CD14-positive monocyte (primary cell): ENCODE data around the gene C12orf75. TPM values are rescaled to one million over a fixed set of nuclear protein-coding genes. Genes with fewer than 3 reads are reported as not detected.
"Not testable (repeated sequence)": the region's sequence is repeated elsewhere in the genome, so short reads cannot be mapped to it uniquely, and the experiment has no call there.

Experiments
- DNase-seq, 3 donors: peaks; one replicate each; pipeline ENCODE4 v3.0.0-alpha.2; 2011 to 2022
- H2AFZ ChIP-seq: 2 replicates; pipeline ENCODE4 v1.6.0; 2012; ENCODE audit warnings: mild to moderate bottlenecking, low read depth, low read length, inconsistent platforms; ENCODE audit not compliant: insufficient read depth, poor library complexity, severe bottlenecking
- H3K27ac ChIP-seq, 2 donors: 1 replicate in 1 of 2; 2 replicates in 1 of 2; pipeline ENCODE4 v1.5.1; 2012 to 2013; ENCODE audit warnings: low read length in 2 of 2, control low read depth in 1 of 2, inconsistent platforms in 1 of 2, low read depth in 1 of 2, mild to moderate bottlenecking in 1 of 2
- H3K27me3 ChIP-seq, 2 donors: one replicate each; pipeline versions ENCODE4 v1.6.0 to v1.6.1; 2011 to 2013; ENCODE audit warnings: low read length in 2 of 2; ENCODE audit not compliant: control insufficient read depth in 2 of 2, insufficient read depth in 2 of 2
- H3K36me3 ChIP-seq, 2 donors: replicated peaks in 1 of 2; 1 replicate in 1 of 2; 2 replicates in 1 of 2; pipeline versions ENCODE4 v1.5.1 to v1.6.1; 2012 to 2013; ENCODE audit warnings: low read length in 2 of 2, control low read depth in 1 of 2, inconsistent platforms in 1 of 2, mild to moderate bottlenecking in 1 of 2; ENCODE audit not compliant: insufficient read depth in 2 of 2, control insufficient read depth in 1 of 2
- H3K4me1 ChIP-seq, 2 donors: 1 replicate in 1 of 2; 2 replicates in 1 of 2; pipeline versions ENCODE4 v1.5.1 to v1.6.1; 2012 to 2013; ENCODE audit warnings: low read length in 2 of 2, control low read depth in 1 of 2, inconsistent platforms in 1 of 2, mild to moderate bottlenecking in 1 of 2, moderate library complexity in 1 of 2; ENCODE audit not compliant: insufficient read depth in 2 of 2, control insufficient read depth in 1 of 2
- H3K4me2 ChIP-seq: replicated peaks from 2 replicates; pipeline ENCODE3; 2012; ENCODE audit warnings: low read length, moderate library complexity, mild to moderate bottlenecking; ENCODE audit not compliant: poor library complexity, severe bottlenecking; ENCODE audit errors: extremely low read depth
- H3K4me3 ChIP-seq, 3 experiments: fragments of 200-600 bp in 1 of 3; sonication (generic) in 1 of 3; replicated peaks in 1 of 3; 1 replicate in 2 of 3; 2 replicates in 1 of 3; pipeline ENCODE4 v1.5.1; 2011 to 2013; ENCODE audit warnings: low read length in 3 of 3, mild to moderate bottlenecking in 3 of 3, control low read depth in 2 of 3, low read depth in 2 of 3, inconsistent platforms in 1 of 3, moderate library complexity in 1 of 3
- H3K79me2 ChIP-seq: 2 replicates; pipeline ENCODE4 v1.6.0; 2012; ENCODE audit warnings: mild to moderate bottlenecking, control low read depth, inconsistent platforms, low read length, moderate library complexity; ENCODE audit not compliant: insufficient read depth
- H3K9ac ChIP-seq: 2 replicates; pipeline ENCODE4 v1.6.0; 2017; ENCODE audit warnings: low read length, mild to moderate bottlenecking; ENCODE audit not compliant: insufficient read depth, poor library complexity, severe bottlenecking
- H3K9me3 ChIP-seq, 2 donors: replicated peaks in 1 of 2; 1 replicate in 1 of 2; 2 replicates in 1 of 2; pipeline versions ENCODE4 v1.5.1 to v1.6.1; 2012 to 2013; ENCODE audit warnings: low read length in 2 of 2, control low read depth in 1 of 2; ENCODE audit not compliant: control insufficient read depth in 1 of 2, insufficient read depth in 1 of 2
- H4K20me1 ChIP-seq: 2 replicates; pipeline ENCODE4 v1.6.0; 2012; ENCODE audit warnings: mild to moderate bottlenecking, low read length, control low read depth, moderate library complexity; ENCODE audit not compliant: insufficient read depth
- H3K27ac Mint-ChIP-seq, 7 donors: one replicate each; pipeline ENCODE4 v1.8.0; 2020; ENCODE audit warnings: mild to moderate bottlenecking in 7 of 7, mixed read lengths in 7 of 7, moderate library complexity in 6 of 7, inconsistent platforms in 2 of 7
- H3K27me3 Mint-ChIP-seq, 3 donors: one replicate each; pipeline ENCODE4 v1.8.0; 2021 to 2022; ENCODE audit warnings: low read depth in 3 of 3, mild to moderate bottlenecking in 3 of 3, mixed read lengths in 3 of 3, moderate library complexity in 3 of 3, inconsistent platforms in 1 of 3
- H3K36me3 Mint-ChIP-seq, 2 donors: one replicate each; pipeline ENCODE4 v1.8.0; 2020; ENCODE audit warnings: mixed read lengths in 2 of 2, inconsistent platforms in 1 of 2, mild to moderate bottlenecking in 1 of 2
- H3K4me1 Mint-ChIP-seq: one replicate; pipeline ENCODE4 v1.8.0; 2020; ENCODE audit warnings: mild to moderate bottlenecking, mixed read lengths
- H3K4me3 Mint-ChIP-seq, 2 donors: one replicate each; pipeline ENCODE4 v1.8.0; 2020; ENCODE audit warnings: mild to moderate bottlenecking in 2 of 2, mixed read lengths in 2 of 2, moderate library complexity in 1 of 2
- H3K9me3 Mint-ChIP-seq, 7 donors: one replicate each; pipeline ENCODE4 v1.8.0; 2020 to 2022; ENCODE audit warnings: mixed read lengths in 7 of 7, mild to moderate bottlenecking in 6 of 7, moderate library complexity in 6 of 7, inconsistent platforms in 2 of 7
- WGBS: methylation state at CpG from one replicate; pipeline ENCODE4 v1.1.5; 2013; ENCODE audit warnings: missing lambda C conversion rate; ENCODE audit not compliant: insufficient coverage; 5-methylcytosine and 5-hydroxymethylcytosine counted together
- intact Hi-C, 2 donors: fragments of 100-400 bp; cut with micrococcal nuclease; formaldehyde crosslinking; loops; one replicate each; pipeline versions ENCODE4 v1.15.0 to v1.15.1; 2023
- polyA plus RNA-seq, 3 donors: library from polyadenylated mRNA; depleted of rRNA in 1 of 3; unstranded in 2 of 3; stranded (reverse) in 1 of 3; fragments of 300-500 nt in 2 of 3; fragments of >200 nt in 1 of 3; fragmentation: Illumina TruSeq in 2 of 3; gene quantifications; 1 replicate in 2 of 3; 2 replicates in 1 of 3; pipeline ENCODE4 v1.2.3, GENCODE V29; 2012 to 2021
- TF ChIP-seq, protein P1 (sequence below): fragments of 200-600 bp; IDR thresholded peaks from one replicate; pipeline ENCODE4 v1.8.0; 2022; ENCODE audit warnings: antibody characterized with exemption, mild to moderate bottlenecking

The C12orf75 gene
- polyA plus RNA-seq, 3 donors = 0.45 to 0.73 (median 0.73) TPM

DNA sequence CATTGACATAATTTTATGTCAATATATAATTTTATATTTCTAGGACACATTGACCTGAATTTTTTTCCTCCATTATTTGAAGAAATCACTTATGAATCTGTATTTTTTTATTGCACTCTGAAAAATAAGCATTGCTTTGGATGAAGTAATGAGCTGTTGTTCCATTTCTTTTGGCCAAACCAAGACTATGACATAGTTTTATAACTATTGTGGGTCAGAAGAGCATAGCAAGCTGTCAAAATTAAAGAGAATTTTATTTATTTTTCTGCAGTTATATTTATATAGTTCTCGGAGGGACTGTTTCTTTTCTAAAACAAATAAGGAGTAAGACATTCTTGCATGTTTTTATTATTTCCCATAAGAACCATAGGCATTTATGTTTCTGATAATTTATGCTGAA lies 8.5 kb downstream of the C12orf75 start:
- Mint-ChIP-seq H3K27me3 (no peaks in the 10 kb centered on the region), H3K4me3 (no peak overlapping the region), H3K4me1 (peaks cover 22% of the 10 kb centered on the region), H3K27ac (no peak overlapping the region), H3K36me3 (peaks cover 0 to 8% of the 10 kb centered on the region in 2 donors), H3K9me3 (peaks cover 7 to 22% (median 13%) of the 10 kb centered on the region in 7 donors)
- H3K4me1 ChIP-seq = peaks cover 19 to 28% of the 10 kb centered on the region in 2 donors
- no peak overlapping the region for H3K9ac ChIP-seq
- H3K27ac ChIP-seq = no peak overlapping the region
- TF ChIP-seq, protein P1, sequence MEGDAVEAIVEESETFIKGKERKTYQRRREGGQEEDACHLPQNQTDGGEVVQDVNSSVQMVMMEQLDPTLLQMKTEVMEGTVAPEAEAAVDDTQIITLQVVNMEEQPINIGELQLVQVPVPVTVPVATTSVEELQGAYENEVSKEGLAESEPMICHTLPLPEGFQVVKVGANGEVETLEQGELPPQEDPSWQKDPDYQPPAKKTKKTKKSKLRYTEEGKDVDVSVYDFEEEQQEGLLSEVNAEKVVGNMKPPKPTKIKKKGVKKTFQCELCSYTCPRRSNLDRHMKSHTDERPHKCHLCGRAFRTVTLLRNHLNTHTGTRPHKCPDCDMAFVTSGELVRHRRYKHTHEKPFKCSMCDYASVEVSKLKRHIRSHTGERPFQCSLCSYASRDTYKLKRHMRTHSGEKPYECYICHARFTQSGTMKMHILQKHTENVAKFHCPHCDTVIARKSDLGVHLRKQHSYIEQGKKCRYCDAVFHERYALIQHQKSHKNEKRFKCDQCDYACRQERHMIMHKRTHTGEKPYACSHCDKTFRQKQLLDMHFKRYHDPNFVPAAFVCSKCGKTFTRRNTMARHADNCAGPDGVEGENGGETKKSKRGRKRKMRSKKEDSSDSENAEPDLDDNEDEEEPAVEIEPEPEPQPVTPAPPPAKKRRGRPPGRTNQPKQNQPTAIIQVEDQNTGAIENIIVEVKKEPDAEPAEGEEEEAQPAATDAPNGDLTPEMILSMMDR = no peak
- no peak overlapping the region for H3K4me3 ChIP-seq
- no peak for DNase-seq
- H2AFZ ChIP-seq = no peak overlapping the region
- H3K9me3 ChIP-seq = peaks cover 0 to 11% of the 10 kb centered on the region in 2 donors
- peaks cover 6% of the 10 kb centered on the region for H3K79me2 ChIP-seq
- H4K20me1 ChIP-seq = no peaks in the 10 kb centered on the region
- intact Hi-C loops = no loop called here
- H3K27me3 ChIP-seq = no peaks in the 10 kb centered on the region
- no peaks in the 10 kb centered on the region for H3K36me3 ChIP-seq
- WGBS = no CpG with 5 or more reads among the region's 1 CpG
- no peak overlapping the region for H3K4me2 ChIP-seq

DNA sequence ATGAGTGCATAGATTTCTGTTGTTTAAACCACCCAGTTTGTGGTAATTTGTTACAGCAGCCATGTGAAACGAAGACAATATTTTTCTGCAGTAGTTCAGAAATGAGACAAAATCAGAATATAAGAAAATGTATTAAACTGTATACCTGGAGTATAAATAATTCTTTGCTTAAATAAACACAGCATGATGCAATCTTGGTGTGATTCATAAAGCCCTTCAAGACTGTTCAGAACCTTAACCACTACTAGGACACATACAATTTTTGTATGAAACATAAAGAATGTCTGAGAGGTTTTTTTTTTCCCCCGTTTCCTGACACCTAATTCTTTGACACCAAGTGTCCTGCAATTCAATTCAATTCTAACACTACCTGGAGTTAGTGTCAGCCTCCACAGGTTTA lies 10.5 kb downstream of the C12orf75 start:
- intact Hi-C loops = no loop called here
- Histone ChIP-seq H3K27ac (no peak overlapping the region), H3K36me3 (no peaks in the 10 kb centered on the region), H3K4me2 (no peak overlapping the region), H2AFZ (no peak overlapping the region), H3K9ac (no peak overlapping the region), H3K27me3 (no peaks in the 10 kb centered on the region), H3K4me3 (no peak overlapping the region), H3K9me3 (peaks cover 0 to 11% of the 10 kb centered on the region in 2 donors), H3K4me1 (peaks cover 11 to 18% of the 10 kb centered on the region in 2 donors), H4K20me1 (no peaks in the 10 kb centered on the region), H3K79me2 (peaks cover 5% of the 10 kb centered on the region)
- Mint-ChIP-seq H3K27ac (no peak overlapping the region), H3K4me1 (peaks cover 15% of the 10 kb centered on the region), H3K4me3 (no peak overlapping the region), H3K9me3 (peaks cover 7 to 22% (median 13%) of the 10 kb centered on the region in 7 donors), H3K36me3 (peaks cover 0 to 8% of the 10 kb centered on the region in 2 donors), H3K27me3 (peaks cover 0 to 2% (median 0%) of the 10 kb centered on the region in 3 donors)
- TF ChIP-seq, protein P1 = no peak
- WGBS = no CpG with 5 or more reads among the region's 2 CpGs
- no peak for DNase-seq

DNA sequence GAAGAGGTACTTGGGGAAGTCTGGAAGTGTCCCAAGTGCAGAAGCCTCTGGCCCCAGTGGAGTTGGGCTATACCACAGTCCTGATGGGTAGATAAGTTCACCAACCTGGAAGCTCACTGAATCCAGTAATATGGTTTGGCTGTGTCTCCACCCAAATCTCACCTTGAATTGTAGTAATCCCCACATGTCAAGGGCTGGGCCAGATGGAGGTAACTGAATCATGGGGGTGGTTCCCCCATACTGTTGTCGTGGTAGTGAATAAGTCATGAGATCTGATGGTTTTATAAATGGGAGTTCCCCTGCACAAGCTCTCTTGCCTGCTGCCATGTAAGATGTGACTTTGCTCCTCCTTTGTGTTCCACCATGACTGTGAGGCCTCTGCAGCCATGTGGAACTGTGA lies 11.1 kb downstream of the C12orf75 start:
- Histone ChIP-seq H3K9me3 (peaks cover 0 to 11% of the 10 kb centered on the region in 2 donors), H3K4me1 (peaks cover 7 to 13% of the 10 kb centered on the region in 2 donors)
- H3K79me2 ChIP-seq, intact Hi-C loops, H3K4me3 ChIP-seq, H3K4me3 Mint-ChIP-seq, DNase-seq, H3K36me3 Mint-ChIP-seq, H3K27ac Mint-ChIP-seq, H3K4me1 Mint-ChIP-seq, H4K20me1 ChIP-seq, H3K36me3 ChIP-seq, H3K9ac ChIP-seq, H3K27ac ChIP-seq, H2AFZ ChIP-seq, H3K27me3 Mint-ChIP-seq, H3K27me3 ChIP-seq, H3K4me2 ChIP-seq: not testable (repeated sequence)
- H3K9me3 Mint-ChIP-seq = peaks cover 7 to 22% (median 13%) of the 10 kb centered on the region in 7 donors
- WGBS = no CpG with 5 or more reads among the region's 1 CpG
